GM12891 (cell line): ENCODE measurements around the gene NT5DC4.
A peak's percentile ranks its signal among the peaks of the same experiment; 100 is the strongest.
"Not testable (repeated sequence)": the region's sequence is repeated elsewhere in the genome, so short reads cannot be mapped to it uniquely, and the experiment has no call there.

Source experiments
- DNase-seq: peaks from one replicate; pipeline ENCODE4 v3.0.0; 2011; ENCODE audit warnings: low spot score; ENCODE audit not compliant: insufficient read length
- FAIRE-seq: peaks from 2 replicates; lab custom pipeline; 2011; peaks lifted over from hg19 to GRCh38; lab: Jason Lieb, UNC
- PAX5 ChIP-seq: IDR thresholded peaks from 2 replicates; pipeline ENCODE4 v1.6.1; 2011; ENCODE audit warnings: low read length, moderate library complexity, mild to moderate bottlenecking; ENCODE audit not compliant: insufficient read depth, severe bottlenecking
- POLR2A ChIP-seq: IDR thresholded peaks from 2 replicates; pipeline ENCODE4 v1.6.1; 2011; ENCODE audit warnings: low read depth, low read length, control low read depth
- POLR2AphosphoS5 ChIP-seq: IDR thresholded peaks from 2 replicates; pipeline ENCODE4 v1.6.1; 2011; ENCODE audit warnings: low read depth, low read length, control low read depth
- POU2F2 ChIP-seq: IDR thresholded peaks from 2 replicates; pipeline ENCODE4 v1.6.1; 2011; ENCODE audit warnings: low read depth, mild to moderate bottlenecking, control low read depth, low read length, moderate library complexity
- SPI1 ChIP-seq: IDR thresholded peaks from 2 replicates; pipeline ENCODE4 v1.6.1; 2011; ENCODE audit warnings: low read depth, low read length, control low read depth
- TAF1 ChIP-seq: IDR thresholded peaks from 2 replicates; pipeline ENCODE4 v1.6.1; 2011; ENCODE audit warnings: low read depth, low read length, control low read depth

The NT5DC4 gene

GRCh38 chr2:112699984-112700667, 20.7 kb upstream of the NT5DC4 start:
- TF ChIP-seq TAF1, result no peak
- no peak for TF ChIP-seq PAX5
- no peak for TF ChIP-seq POLR2A
- no peak for TF ChIP-seq POU2F2
- TF ChIP-seq POLR2AphosphoS5, result no peak
- no peak for TF ChIP-seq SPI1
- FAIRE-seq, result peak; percentile 13
- DNase-seq, result no peak

DNA sequence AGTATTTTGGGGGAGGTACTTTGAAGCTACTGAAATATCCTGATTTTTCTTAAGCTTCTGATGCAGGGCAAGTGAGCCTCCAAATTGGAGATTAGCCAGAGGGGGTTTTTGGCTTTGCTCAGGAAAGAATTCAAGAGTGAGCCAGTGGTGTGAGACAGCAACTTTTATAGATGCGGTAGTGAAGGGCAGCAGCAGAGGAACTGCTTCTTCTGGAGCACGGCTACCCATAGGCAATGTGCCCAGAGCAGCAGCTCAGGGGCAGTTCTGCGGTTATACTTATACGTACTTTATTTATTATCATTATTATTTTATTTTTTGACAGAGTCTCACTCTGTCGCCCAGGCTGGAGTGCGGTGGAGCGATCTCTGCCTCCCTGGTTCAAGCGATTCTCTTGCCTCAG, 19.8 kb upstream of the NT5DC4 start:
- FAIRE-seq (peak; percentile 50), DNase-seq (no peak)
- TF ChIP-seq SPI1 (peak; percentile 36; the same call in 1 of the 2 replicates), POU2F2 (no peak), POLR2A (no peak), PAX5 (no peak)

DNA sequence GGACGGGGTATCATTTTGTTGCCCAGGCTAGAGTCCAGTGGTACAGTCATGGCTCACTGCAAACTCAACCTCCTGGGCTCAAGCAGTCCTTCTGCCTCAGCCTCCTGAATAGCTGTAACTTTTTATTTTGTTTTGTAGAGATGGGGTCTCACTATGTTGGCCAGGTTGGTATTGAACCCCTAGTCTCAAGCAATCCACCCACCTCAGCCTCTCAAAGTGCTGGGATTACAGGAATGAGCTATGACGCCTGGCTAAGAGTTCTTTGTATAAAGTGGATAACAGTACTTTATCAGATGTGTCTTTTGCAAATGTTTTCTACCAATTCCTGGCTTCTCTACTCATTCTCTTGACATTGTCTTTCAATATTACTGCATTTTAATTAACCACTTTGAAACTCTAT, 17.1 kb upstream of the NT5DC4 start:
- DNase-seq (no peak), FAIRE-seq (no peak)
- TF ChIP-seq PAX5 (no peak), POU2F2 (no peak), SPI1 (no peak), POLR2A (no peak), TAF1 (no peak), POLR2AphosphoS5 (no peak)

GRCh38 chr2:112705575-112705974, 15.2 kb upstream of the NT5DC4 start:
- TF ChIP-seq POLR2AphosphoS5, result no peak
- TF ChIP-seq POU2F2, result 0 out of 2 replicates have a peak, but pooled peaks have one; percentile 44
- DNase-seq (no peak), FAIRE-seq (peak; percentile 57)

- no peak for DNase-seq
- FAIRE-seq, result peak; percentile 76
- no peak for TF ChIP-seq POLR2AphosphoS5
- no peak for TF ChIP-seq POU2F2
- no peak for TF ChIP-seq SPI1
- TF ChIP-seq TAF1, result no peak
- no peak for TF ChIP-seq POLR2A
- no peak for TF ChIP-seq PAX5
Observed at GRCh38 chr2:112706170-112706664, 14.6 kb upstream of the NT5DC4 start.

DNA sequence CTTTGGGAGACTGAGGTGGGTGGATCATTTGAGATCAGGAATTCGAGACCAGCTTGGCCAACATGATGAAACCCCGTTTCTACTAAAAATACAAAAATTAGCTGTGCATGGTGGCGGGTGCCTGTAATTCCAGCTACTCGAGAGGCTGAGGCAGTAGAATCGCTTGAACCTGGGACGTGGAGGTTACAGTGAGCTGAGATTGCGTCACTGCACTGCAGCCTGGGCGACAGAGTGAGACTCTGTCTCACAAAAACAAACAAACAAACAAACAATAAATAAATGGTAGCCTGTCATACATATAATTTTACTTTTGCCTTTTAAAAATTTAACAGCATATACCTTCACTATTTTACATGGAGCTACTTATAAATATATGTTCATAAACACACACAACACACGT, 13.9 kb upstream of the NT5DC4 start:
- not testable (repeated sequence) for FAIRE-seq, DNase-seq

- FAIRE-seq (no peak), DNase-seq (no peak)
- TF ChIP-seq POLR2AphosphoS5 (no peak), POU2F2 (no peak), PAX5 (no peak), TAF1 (no peak), SPI1 (no peak), POLR2A (no peak)
Observed at GRCh38 chr2:112708968-112709367, 11.9 kb upstream of the NT5DC4 start.

DNA sequence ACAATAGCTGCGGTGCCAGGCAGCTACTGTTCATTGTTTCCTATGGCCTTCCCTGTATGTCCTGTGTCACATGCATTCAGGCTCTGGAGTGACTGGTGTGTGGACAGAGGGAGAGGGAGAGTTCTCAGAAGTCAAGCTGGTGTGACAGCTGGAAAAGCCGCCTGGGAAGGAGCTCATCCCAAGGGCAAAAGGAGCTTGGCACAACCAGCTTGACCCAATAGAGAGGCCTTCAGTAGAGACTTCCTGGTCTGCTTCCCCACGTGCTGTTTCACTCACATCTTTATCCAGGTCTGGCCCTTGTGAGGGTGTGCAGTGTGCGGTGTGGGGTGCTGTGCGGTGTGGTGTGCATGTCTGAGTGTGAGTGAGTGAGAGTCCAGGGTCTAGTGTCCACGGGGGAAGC, 11.1 kb upstream of the NT5DC4 start:
- TF ChIP-seq PAX5 (no peak), TAF1 (no peak), POLR2AphosphoS5 (no peak), SPI1 (no peak), POU2F2 (no peak), POLR2A (no peak)
- FAIRE-seq (peak; percentile 31), DNase-seq (no peak)

DNA sequence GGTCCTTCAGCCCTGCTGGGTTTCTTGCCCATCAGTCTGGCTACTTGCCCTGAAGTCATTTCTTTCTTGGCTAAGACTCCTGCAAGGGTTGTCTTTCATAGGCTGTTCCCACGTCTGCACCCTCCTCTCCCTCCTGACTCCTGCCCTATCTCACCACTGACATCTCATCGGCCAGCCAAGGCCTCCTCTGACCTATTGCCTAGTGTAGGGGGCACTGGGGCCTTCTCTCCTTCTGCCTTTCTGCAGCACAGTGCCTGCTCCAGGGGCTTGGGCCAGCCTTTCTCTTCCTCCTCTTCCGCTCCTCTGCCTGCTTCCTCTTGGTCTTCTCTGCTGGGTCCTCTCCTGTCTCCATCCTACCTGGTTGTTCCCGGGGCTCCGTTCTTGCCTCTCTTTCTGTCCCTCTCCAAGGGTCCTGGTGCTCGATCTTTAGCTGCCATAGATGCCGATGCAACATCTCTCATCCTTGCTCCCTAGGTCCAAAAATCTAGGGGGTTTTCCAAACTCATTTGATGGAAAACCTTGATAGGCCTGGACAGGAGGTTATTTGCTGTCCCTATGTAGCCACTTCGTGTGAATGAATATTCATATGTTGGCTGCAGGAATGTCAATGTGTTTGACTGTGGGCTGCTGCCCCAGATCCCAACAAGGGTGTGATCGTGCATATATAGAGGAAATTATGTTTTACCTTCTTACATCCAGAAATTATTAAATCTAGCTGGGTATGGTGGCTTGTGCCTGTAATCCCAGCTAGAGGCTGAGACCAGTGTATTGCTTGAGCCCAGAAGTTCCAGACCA, 9.7 kb upstream of the NT5DC4 start:
- FAIRE-seq (no peak), DNase-seq (no peak)
- TF ChIP-seq POLR2A, result no peak
- TF ChIP-seq POLR2AphosphoS5, result no peak
- TF ChIP-seq SPI1, result no peak
- no peak for TF ChIP-seq POU2F2
- no peak for TF ChIP-seq PAX5
- no peak for TF ChIP-seq TAF1

DNA sequence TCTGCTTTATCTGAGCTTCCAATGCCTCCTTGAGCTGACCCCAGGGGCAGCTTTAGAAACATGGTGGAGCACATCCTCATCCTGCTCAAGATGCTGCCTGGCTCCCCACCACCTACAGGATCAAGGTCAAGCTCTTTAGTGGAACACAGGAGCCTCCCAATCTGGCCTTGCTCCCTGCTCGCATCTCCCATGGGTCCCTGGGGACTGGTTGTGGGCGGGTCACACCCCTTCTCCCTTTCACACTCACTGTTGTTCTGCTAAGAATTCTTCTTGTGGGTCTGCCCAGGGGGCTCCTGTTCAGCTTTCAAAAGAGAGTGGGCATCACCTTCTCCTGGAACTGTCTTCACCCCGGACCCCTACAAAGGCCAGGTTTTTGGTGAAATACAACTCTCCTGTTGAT, 8.4 kb upstream of the NT5DC4 start:
- TF ChIP-seq PAX5 (no peak), POU2F2 (no peak), SPI1 (no peak), POLR2A (no peak), POLR2AphosphoS5 (no peak), TAF1 (no peak)
- no peak for FAIRE-seq
- no peak for DNase-seq
